Left lung (tissue), 10 donors: Measurements from ENCODE around the gene IMMP2L. TPM values are rescaled to one million over a fixed set of nuclear protein-coding genes. Genes with fewer than 3 reads are reported as not detected.

ENCODE experiments used
- ATAC-seq: fragments of 200-7000 bp; cut with Tn5 transposase; one replicate; pipeline ENCODE4 v1.9.1; 2020; ENCODE audit warnings: moderate library complexity
- DNase-seq, 4 donors: peaks; one replicate each; pipeline ENCODE4 v3.0.0-alpha.2; 2013 to 2020
- H3K27ac ChIP-seq, 2 donors: fragments of 200-600 bp; sonication (generic) in 1 of 2; one replicate each; pipeline versions ENCODE4 v1.5.0 to v1.8.0; 2020 to 2021
- H3K27me3 ChIP-seq, 2 donors: fragments of 200-600 bp; sonication (generic) in 1 of 2; one replicate each; pipeline versions ENCODE4 v1.5.0 to v1.8.0; 2020 to 2021
- H3K36me3 ChIP-seq, 2 donors: fragments of 200-600 bp; sonication (generic) in 1 of 2; one replicate each; pipeline versions ENCODE4 v1.5.0 to v1.8.0; 2020 to 2021
- H3K4me1 ChIP-seq, 2 donors: fragments of 200-600 bp; one replicate each; pipeline ENCODE4 v1.8.0; 2021
- H3K4me3 ChIP-seq, 2 donors: fragments of 200-600 bp; sonication (generic) in 1 of 2; one replicate each; pipeline versions ENCODE4 v1.5.0 to v1.8.0; 2020 to 2021; ENCODE audit warnings: mild to moderate bottlenecking in 1 of 2
- H3K9me3 ChIP-seq, 2 donors: fragments of 200-600 bp; sonication (generic) in 1 of 2; one replicate each; pipeline versions ENCODE4 v1.5.0 to v1.8.0; 2020 to 2021
- intact Hi-C, 2 donors: fragments of 100-400 bp; cut with DNase I; formaldehyde crosslinking; loops; one replicate each; pipeline versions ENCODE4 v1.11.2 to v1.14.2; 2022
- polyA plus RNA-seq, 6 donors: library from polyadenylated mRNA; unstranded; fragments of 120-200 nt; gene quantifications; one replicate each; pipeline ENCODE4 v1.2.1, GENCODE V29; 2013; ENCODE audit not compliant: insufficient read length in 6 of 6
- total RNA-seq, 2 donors: library from RNA; stranded (reverse); fragmentation: NEBNext Ultra II Directional; extraction: Animal tissue kit (Norgen Biotek cat#: 25700); gene quantifications; one replicate each; pipeline ENCODE4 v1.2.1, GENCODE V29; 2021
- TF ChIP-seq, protein P1 (sequence below), 2 donors: fragments of 200-600 bp; sonication (generic) in 1 of 2; IDR thresholded peaks; one replicate each; pipeline versions ENCODE4 v1.5.0 to v1.8.0; 2021; ENCODE audit warnings: antibody characterized with exemption in 2 of 2
- donor health status: DM: no; HTN: yes; CAD: no.
- donor health status: DM: no; HTN: no; CAD: no.

IMMP2L gene
- total and polyA plus RNA-seq, 8 donors, result 10.3 to 30.1 (median 25.7) TPM

DNA sequence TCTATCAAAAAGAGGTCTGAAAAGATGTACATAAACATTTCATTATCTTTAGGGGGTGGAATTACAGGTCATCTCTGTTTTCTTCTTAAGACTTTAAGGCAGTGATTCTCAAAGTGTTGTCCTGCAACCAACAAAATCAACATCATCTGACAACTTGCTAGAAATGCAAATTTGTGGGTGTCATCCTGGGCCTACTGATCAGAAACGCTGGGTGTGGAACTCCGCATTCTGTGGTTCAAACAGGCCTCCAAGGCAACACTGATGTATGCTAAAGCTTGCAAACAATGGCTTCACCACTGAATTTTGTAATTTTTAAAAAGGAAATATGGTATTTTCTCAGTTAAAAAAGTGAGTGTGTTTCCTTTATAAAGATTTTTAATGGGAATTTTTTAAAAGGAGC lies 873.4 kb downstream of the IMMP2L start:
- Histone ChIP-seq H3K4me1 (no peaks in the 10 kb centered on the region), H3K27ac (no peak overlapping the region), H3K4me3 (no peak overlapping the region), H3K9me3 (peaks cover 0 to 5% of the 10 kb centered on the region in 2 donors), H3K36me3 (no peaks in the 10 kb centered on the region), H3K27me3 (no peaks in the 10 kb centered on the region)
- ATAC-seq (no peak), DNase-seq (no peak)
- TF ChIP-seq, protein P1, sequence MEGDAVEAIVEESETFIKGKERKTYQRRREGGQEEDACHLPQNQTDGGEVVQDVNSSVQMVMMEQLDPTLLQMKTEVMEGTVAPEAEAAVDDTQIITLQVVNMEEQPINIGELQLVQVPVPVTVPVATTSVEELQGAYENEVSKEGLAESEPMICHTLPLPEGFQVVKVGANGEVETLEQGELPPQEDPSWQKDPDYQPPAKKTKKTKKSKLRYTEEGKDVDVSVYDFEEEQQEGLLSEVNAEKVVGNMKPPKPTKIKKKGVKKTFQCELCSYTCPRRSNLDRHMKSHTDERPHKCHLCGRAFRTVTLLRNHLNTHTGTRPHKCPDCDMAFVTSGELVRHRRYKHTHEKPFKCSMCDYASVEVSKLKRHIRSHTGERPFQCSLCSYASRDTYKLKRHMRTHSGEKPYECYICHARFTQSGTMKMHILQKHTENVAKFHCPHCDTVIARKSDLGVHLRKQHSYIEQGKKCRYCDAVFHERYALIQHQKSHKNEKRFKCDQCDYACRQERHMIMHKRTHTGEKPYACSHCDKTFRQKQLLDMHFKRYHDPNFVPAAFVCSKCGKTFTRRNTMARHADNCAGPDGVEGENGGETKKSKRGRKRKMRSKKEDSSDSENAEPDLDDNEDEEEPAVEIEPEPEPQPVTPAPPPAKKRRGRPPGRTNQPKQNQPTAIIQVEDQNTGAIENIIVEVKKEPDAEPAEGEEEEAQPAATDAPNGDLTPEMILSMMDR (IDR thresholded peaks at IDR 0.05), result no peak
- intact Hi-C loops, result no loop called here

DNA sequence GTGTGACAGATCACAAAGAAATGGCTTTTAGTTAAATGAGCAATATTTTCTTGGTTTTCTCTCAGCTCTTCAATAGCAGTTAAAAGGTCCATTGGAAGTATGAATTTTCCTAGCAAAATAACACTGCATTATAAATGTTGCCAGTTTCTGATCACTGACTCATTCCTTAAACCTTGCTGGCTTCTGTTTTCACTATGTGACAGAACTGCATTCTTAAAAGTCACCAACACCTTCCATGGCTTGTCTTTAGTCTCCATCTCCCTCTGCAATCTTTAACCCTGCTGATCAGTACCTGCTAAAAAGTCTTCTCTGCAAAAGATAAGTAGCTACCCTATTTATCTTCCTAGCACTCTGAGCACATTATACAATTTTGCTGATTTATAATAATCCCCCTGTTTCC lies 876.4 kb downstream of the IMMP2L start:
- H3K4me3 ChIP-seq, result no peak overlapping the region
- no peaks in the 10 kb centered on the region for H3K36me3 ChIP-seq
- no peaks in the 10 kb centered on the region for H3K27me3 ChIP-seq
- ATAC-seq (no peak), DNase-seq (no peak)
- peaks cover 0 to 5% of the 10 kb centered on the region in 2 donors for H3K9me3 ChIP-seq
- H3K27ac ChIP-seq, result no peak overlapping the region
- intact Hi-C loops, result no loop called here
- TF ChIP-seq, protein P1 (IDR thresholded peaks at IDR 0.05), result no peak
- H3K4me1 ChIP-seq, result no peaks in the 10 kb centered on the region

DNA sequence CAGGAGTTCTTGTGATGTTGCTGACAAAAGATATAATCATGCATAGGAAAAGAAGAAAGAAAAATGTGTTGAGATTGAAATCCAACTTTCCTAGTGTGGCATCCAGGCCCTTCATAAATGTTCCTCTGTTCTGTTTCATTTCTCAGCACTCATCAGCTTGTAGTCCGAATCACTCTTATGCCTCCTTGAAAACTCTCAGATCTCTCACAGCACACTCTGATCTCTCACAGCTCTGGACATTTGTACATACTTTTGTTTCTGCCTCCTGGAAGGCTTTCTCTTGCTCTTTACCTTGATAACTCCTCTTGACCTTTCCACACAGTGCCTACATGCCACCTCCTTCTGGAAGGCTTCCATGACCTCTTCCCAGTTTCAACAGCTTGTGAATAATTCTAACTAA lies 880.4 kb downstream of the IMMP2L start:
- ATAC-seq (peak; percentile 44), DNase-seq (no peak)
- intact Hi-C loops, result no loop called here
- Histone ChIP-seq H3K27me3 (no peaks in the 10 kb centered on the region), H3K4me3 (no peak overlapping the region), H3K4me1 (no peaks in the 10 kb centered on the region), H3K9me3 (no peaks in the 10 kb centered on the region), H3K27ac (no peak overlapping the region), H3K36me3 (no peaks in the 10 kb centered on the region)
- TF ChIP-seq, protein P1 (IDR thresholded peaks at IDR 0.05), result no peak

DNA sequence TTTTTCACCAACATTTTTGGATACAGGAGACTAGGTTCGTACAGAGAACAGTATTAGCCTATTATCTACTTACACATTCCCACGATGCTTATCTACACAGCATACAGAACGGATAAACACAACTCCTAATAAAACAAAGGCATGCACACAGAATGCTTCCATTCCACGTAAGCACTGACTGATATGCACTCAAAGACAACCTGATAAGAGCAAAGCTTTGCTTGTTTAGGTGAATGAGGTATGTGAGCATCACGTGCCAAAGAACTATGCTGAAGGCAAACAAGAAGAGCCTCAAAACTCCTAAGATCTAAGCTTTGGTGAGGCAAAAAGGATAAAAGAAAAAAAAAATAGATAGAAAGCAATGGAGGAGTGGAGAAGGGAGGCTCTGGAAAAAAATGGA lies 884.9 kb downstream of the IMMP2L start:
- Histone ChIP-seq H3K9me3 (peaks cover 0 to 19% of the 10 kb centered on the region in 2 donors), H3K27me3 (no peaks in the 10 kb centered on the region), H3K4me1 (no peaks in the 10 kb centered on the region), H3K36me3 (no peaks in the 10 kb centered on the region), H3K27ac (no peak overlapping the region), H3K4me3 (no peak overlapping the region)
- TF ChIP-seq, protein P1 (IDR thresholded peaks at IDR 0.05), result no peak
- ATAC-seq (no peak), DNase-seq (no peak)
- intact Hi-C loops, result no loop called here

DNA sequence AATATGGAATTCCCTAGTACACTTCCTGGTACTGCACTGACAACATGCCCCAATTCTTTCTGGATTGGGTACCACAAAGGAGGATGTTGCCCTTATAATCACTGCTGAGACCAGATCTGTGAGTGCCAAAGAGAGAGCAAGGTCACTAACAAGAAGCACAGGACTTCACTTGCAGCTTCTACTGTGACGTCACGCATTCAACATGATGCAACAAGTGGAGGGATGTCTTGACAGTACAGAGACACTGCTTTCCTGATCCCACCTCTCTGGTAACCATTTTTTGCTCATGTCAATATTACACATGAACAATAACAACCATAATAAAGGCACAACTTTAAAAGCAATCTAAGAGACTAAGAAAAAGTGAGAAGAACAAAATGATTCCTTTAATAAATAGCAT lies 885.5 kb downstream of the IMMP2L start:
- intact Hi-C loops, result no loop called here
- no peaks in the 10 kb centered on the region for H3K36me3 ChIP-seq
- TF ChIP-seq, protein P1 (IDR thresholded peaks at IDR 0.05), result no peak
- no peak for ATAC-seq
- peaks cover 0 to 23% of the 10 kb centered on the region in 2 donors for H3K9me3 ChIP-seq
- H3K27ac ChIP-seq, result no peak overlapping the region
- H3K4me3 ChIP-seq, result no peak overlapping the region
- H3K27me3 ChIP-seq, result no peaks in the 10 kb centered on the region
- no peaks in the 10 kb centered on the region for H3K4me1 ChIP-seq
- no peak for DNase-seq
